HUES6 (cell line): ENCODE results near the gene DUSP7.
"Not testable (repeated sequence)": the region's sequence is repeated elsewhere in the genome, so short reads cannot be mapped to it uniquely, and the experiment has no call there.

Source experiments
- H3K27ac ChIP-seq: 2 replicates; pipeline ENCODE4 v1.7.0; 2013; ENCODE audit warnings: low read depth, mild to moderate bottlenecking, low read length, inconsistent platforms
- H3K27me3 ChIP-seq: 2 replicates; pipeline ENCODE4 v1.6.1; 2013; ENCODE audit warnings: low read length; ENCODE audit not compliant: control insufficient read depth, insufficient read depth
- H3K36me3 ChIP-seq: 2 replicates; pipeline ENCODE4 v1.6.1; 2013; ENCODE audit warnings: low read length; ENCODE audit not compliant: control insufficient read depth, insufficient read depth
- H3K4me1 ChIP-seq: 2 replicates; pipeline ENCODE4 v1.6.1; 2013; ENCODE audit warnings: low read length; ENCODE audit not compliant: control insufficient read depth, insufficient read depth
- H3K4me3 ChIP-seq: 2 replicates; pipeline ENCODE4 v1.5.1; 2013; ENCODE audit warnings: low read depth, low read length
- H3K9ac ChIP-seq: one replicate; pipeline ENCODE4 v1.6.1; 2013; ENCODE audit warnings: mild to moderate bottlenecking, low read length
- H3K9me3 ChIP-seq: 2 replicates; pipeline ENCODE4 v1.6.1; 2013; ENCODE audit warnings: low read depth, low read length; ENCODE audit not compliant: control insufficient read depth, insufficient read depth

Gene DUSP7

DNA sequence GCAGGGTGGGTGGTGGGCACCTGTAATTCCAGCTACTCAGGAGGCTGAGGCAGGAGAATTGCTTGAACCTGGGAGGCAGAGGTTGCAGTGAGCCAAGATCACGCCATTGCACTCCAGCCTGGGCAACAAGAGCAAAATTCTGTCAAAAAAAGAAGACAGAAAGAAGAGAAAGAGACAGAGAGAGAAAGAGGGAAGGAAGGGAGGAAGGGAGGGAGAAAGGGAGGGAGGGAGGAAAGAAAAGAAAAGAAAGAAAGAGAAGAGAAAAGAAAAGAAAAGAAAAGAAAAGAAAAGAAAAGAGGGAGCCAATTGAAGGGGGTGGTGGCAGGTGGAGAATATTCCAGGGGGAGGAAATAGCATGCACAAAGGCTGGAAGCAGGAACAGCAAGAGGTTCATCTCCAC, 13.3 kb downstream of the DUSP7 start:
- H3K4me1 ChIP-seq: peaks cover 28% of the 10 kb centered on the region; the same call in 1 of the 2 replicates
- not testable (repeated sequence) for H3K27me3 ChIP-seq, H3K4me3 ChIP-seq, H3K9me3 ChIP-seq, H3K27ac ChIP-seq, H3K36me3 ChIP-seq, H3K9ac ChIP-seq

DNA sequence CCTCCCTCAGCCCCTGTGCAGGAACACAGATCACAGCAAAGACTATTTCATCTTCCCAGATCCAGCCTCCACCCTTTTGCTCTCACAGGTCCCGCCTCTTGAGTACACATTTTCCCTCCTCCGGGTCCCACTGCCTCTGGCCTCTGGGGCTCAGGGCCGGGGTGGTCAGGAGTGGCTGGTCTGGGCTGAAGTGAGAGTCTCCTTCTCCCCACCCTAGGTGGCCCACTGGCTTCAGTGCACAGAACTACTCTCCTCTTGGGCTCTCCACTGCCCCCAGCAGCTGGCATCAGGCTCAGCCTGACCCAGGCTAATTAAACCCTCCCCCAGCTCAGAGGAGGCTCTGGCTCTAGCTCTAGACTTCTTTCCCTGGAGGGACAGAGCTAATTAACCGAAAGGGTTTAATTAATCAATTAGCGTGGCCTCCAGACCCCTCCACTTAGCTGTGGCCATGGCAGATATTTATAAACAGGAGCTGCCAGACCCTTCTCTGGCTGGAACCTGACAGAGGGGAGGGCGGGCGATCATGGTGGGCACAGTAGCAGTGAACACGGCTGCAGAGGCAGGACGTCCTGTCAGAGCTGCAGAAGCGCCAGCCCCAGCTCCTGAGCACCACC, 15.1 kb downstream of the DUSP7 start:
- Histone ChIP-seq H3K9me3 (no peaks in the 10 kb centered on the region), H3K27ac (no peak overlapping the region), H3K27me3 (no peaks in the 10 kb centered on the region), H3K9ac (no peak overlapping the region), H3K4me1 (peaks cover 20% of the 10 kb centered on the region; the same call in 1 of the 2 replicates), H3K36me3 (no peaks in the 10 kb centered on the region), H3K4me3 (no peak overlapping the region)

DNA sequence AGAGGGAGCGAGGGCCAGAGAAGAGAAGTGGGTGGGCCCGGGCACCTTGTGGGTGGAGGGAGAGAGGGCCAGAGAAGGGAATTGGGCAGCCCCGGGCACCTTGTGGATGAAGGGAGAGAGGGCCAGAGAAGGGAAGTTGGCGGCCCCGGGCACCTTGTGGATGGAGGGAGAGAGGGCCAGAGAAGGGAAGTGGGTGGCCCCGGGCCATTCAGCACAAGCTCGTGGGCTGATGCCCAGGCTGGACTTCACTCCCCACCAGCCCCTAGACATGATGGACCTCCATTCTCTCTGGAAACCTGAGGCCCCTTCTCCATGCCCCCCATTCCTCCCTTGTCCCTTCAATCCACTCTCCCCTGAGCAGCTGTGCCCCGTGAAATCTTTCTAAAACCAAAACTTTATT, 15.8 kb downstream of the DUSP7 start:
- Histone ChIP-seq H3K4me3 (no peak overlapping the region), H3K27ac (no peak overlapping the region), H3K9ac (no peak overlapping the region), H3K27me3 (no peaks in the 10 kb centered on the region), H3K9me3 (no peaks in the 10 kb centered on the region), H3K4me1 (peaks cover 14% of the 10 kb centered on the region; the same call in 1 of the 2 replicates), H3K36me3 (no peaks in the 10 kb centered on the region)

DNA sequence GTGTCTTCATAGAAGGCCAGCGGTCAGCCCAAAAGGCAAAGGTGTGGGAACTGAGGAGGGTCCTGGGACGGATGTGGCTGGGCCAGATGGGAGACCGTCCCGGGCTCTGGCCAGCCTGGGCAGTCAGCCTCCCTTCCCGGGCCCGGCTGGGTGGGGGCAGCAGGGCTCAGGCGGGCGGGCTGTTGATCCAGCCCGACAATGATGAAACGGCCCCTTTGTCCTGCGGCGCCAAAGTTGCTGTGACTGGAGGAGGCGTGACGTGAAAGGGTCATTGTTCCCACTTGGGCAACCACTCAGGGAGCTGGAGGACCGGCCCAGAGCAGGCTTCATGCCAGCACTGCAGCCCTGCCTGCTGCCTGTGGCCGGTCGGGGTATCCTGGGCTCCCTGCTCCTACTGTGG, 16.5 kb downstream of the DUSP7 start:
- no peaks in the 10 kb centered on the region for H3K36me3 ChIP-seq
- H3K4me1 ChIP-seq: peaks cover 6% of the 10 kb centered on the region; the same call in 1 of the 2 replicates
- H3K27me3 ChIP-seq: no peaks in the 10 kb centered on the region
- no peaks in the 10 kb centered on the region for H3K9me3 ChIP-seq
- H3K9ac ChIP-seq: no peak overlapping the region
- H3K27ac ChIP-seq: no peak overlapping the region
- H3K4me3 ChIP-seq: no peak overlapping the region

DNA sequence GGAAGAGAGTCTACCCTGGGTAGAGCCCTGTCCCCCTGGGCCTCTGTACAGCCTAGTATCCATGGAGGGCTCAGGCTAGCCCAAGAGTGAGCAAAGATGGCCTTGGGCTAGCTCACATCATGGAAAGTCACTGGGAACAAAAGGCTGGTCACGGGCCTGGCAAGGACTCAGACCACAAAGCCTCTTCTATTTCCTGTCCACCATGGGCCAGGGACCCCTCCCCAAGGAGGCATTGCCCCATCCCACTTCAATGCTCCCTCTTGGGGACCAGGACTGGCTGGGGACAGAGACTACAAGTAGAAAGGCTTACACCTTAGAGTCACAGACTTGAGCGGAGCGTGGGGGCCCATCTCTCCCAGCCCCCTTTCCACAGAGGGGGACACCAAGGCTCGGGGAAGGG, 16.9 kb downstream of the DUSP7 start:
- no peaks in the 10 kb centered on the region for H3K36me3 ChIP-seq
- no peak overlapping the region for H3K27ac ChIP-seq
- peaks cover 5% of the 10 kb centered on the region; the same call in 1 of the 2 replicates for H3K4me1 ChIP-seq
- H3K9ac ChIP-seq: no peak overlapping the region
- no peak overlapping the region for H3K4me3 ChIP-seq
- no peaks in the 10 kb centered on the region for H3K9me3 ChIP-seq
- H3K27me3 ChIP-seq: no peaks in the 10 kb centered on the region

DNA sequence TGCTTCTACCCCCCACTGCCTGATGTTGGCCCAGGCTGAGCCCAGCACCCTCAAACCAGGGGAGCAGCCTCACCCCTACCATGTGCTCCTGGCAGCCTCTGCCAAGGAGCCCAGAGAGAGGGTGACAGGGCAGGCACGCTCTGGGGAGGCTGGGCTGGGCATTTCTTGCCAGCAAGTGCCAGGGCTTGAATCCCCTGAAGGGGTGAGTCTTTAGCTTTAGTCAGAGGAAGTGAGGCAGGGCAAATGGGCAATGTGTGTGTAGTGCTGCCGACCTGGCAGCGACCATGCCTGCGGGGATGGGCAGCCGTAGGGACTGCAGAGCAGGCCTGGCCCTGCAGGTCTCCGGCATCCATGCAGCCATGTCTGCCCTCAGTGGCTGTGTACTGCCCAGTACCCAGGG, 18.1 kb downstream of the DUSP7 start:
- H3K27ac ChIP-seq: no peak overlapping the region
- H3K9me3 ChIP-seq: no peaks in the 10 kb centered on the region
- no peaks in the 10 kb centered on the region for H3K27me3 ChIP-seq
- H3K4me3 ChIP-seq: no peak overlapping the region
- H3K36me3 ChIP-seq: no peaks in the 10 kb centered on the region
- H3K4me1 ChIP-seq: peaks cover 5% of the 10 kb centered on the region; the same call in 1 of the 2 replicates
- no peak overlapping the region for H3K9ac ChIP-seq

DNA sequence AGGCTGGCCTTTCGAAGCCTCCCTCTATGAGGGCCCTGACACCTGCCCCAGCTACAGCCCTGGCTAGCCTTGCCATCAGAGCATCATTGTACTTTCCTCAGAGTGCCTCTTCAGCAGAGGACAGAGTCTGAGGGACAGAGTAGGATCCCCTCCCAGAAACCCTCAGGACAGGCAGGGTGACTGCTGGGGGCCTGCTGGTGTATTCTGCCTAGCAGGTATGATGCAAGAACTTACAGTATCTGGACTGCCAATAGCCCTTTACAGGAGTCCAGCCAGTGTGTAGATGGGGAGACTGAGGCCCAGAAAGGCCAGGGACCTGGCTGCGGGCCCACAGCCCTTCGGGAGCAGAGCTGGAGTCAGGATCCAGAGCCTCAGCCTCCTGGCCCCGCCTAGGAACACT, 19.1 kb downstream of the DUSP7 start:
- Histone ChIP-seq H3K27ac (no peak overlapping the region), H3K9me3 (no peaks in the 10 kb centered on the region), H3K4me1 (peaks cover 5% of the 10 kb centered on the region; the same call in 1 of the 2 replicates)

DNA sequence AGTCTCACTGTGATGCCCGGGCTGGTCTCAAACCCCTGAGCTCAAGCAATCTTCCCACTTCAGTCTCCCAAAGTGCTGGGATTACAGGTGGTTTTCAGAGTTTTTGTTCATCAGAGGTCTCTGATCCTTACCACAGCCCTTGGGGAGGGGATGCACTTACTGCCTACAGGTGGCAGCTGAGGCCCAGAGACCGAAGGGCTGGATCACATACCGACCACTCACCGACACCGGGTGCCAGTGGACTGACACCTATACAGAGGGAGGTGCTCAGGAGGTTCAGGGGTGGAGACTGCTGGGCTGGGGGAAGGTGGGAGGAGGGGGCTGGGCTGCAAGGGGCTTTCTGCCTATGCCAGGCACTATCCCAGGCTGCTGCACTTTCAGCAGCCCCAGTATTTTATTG, 19.5 kb downstream of the DUSP7 start:
- Histone ChIP-seq H3K27me3 (no peaks in the 10 kb centered on the region), H3K36me3 (no peaks in the 10 kb centered on the region), H3K4me3 (no peak overlapping the region), H3K4me1 (peaks cover 5% of the 10 kb centered on the region; the same call in 1 of the 2 replicates), H3K9me3 (no peaks in the 10 kb centered on the region), H3K9ac (no peak overlapping the region), H3K27ac (no peak overlapping the region)

More for the DNA sequence above, 19.1 kb downstream of the DUSP7 start:
- no peak overlapping the region for H3K4me3 ChIP-seq
- no peak overlapping the region for H3K9ac ChIP-seq
- no peaks in the 10 kb centered on the region for H3K36me3 ChIP-seq
- no peaks in the 10 kb centered on the region for H3K27me3 ChIP-seq

DNA sequence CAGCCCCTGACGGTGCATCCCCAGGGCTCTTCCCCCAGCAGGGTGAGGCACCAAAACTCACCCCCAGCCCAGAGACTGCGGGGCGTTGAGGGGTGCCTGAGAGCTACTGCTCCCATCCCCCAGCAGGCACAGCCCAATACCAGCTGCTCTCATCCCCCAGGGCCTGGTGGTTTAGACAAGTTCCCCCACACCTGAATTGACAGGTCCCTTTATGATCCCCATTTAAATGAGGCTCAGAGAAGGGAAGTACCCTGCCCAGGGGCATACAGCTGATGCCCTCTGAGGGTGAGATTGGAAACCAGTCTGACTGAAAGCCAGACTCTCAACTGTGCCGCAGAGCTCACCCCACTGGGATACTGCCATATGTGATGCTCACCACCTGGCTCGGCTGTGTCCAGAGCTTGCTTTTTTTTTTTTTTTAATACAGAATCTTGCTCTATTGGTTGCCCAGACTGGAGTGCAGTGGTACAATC, 20.1 kb downstream of the DUSP7 start:
- Histone ChIP-seq H3K4me1 (peaks cover 5% of the 10 kb centered on the region; the same call in 1 of the 2 replicates), H3K27ac (no peak overlapping the region), H3K9ac (no peak overlapping the region), H3K4me3 (no peak overlapping the region), H3K27me3 (no peaks in the 10 kb centered on the region), H3K9me3 (no peaks in the 10 kb centered on the region), H3K36me3 (no peaks in the 10 kb centered on the region)

DNA sequence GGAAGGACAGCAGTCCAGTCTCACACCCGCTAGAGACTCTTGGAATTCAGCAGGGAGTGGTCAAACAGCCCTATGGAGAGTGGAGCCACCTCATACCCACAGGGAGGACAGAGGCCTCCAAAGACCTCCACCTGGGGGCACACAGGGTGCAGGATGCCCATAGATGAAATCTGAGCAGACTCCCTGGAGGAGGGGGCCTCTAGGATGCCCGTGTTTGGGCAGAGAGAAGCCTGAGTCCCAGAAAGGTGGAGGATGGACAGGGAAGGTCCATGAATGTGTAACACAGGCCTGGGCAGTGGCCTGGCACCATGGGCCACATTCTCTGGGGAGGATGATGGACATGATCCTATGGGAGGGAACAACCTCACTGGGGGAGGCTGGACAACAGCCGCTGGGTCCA, 21.7 kb downstream of the DUSP7 start:
- H3K9me3 ChIP-seq: no peaks in the 10 kb centered on the region
- H3K27ac ChIP-seq: no peak overlapping the region
- H3K4me1 ChIP-seq: no peaks in the 10 kb centered on the region; the same call in 1 of the 2 replicates
- no peaks in the 10 kb centered on the region for H3K36me3 ChIP-seq
- no peak overlapping the region for H3K4me3 ChIP-seq
- no peaks in the 10 kb centered on the region for H3K27me3 ChIP-seq
- no peak overlapping the region for H3K9ac ChIP-seq

DNA sequence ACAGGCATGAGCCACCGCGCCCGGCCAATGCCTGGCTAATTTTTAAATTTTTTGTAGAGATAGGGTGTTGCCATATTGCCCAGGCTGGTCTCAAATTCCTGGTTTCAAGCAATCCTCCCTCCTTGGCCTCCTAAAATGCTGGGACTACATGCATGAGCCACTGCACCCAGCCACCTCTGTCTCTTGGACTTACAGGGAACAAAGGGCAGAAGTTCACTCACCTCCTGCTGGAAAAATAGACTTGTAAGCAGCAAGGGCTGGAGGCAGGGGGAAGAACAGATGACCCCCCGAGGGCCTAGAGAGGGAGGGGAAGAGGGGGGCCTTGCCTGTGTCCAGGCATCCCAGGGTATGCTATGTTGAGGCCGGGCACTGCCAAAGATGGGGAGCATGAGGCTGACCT, 22.2 kb downstream of the DUSP7 start:
- Histone ChIP-seq H3K36me3 (no peaks in the 10 kb centered on the region), H3K4me1 (no peaks in the 10 kb centered on the region; the same call in 1 of the 2 replicates), H3K9me3 (no peaks in the 10 kb centered on the region), H3K4me3 (no peak overlapping the region), H3K27ac (no peak overlapping the region), H3K9ac (no peak overlapping the region), H3K27me3 (no peaks in the 10 kb centered on the region)
